DND-41 (cell line): ENCODE results near the gene LRRC40.

Source experiments
- ATAC-seq: fragments of 200-7000 bp; cut with Tn5 transposase; 3 replicates; pipeline ENCODE4 v1.9.1; 2021; ENCODE audit warnings: low read depth; ENCODE audit not compliant: insufficient read depth
- DNase-seq: peaks from one replicate; pipeline ENCODE4 v3.0.0-alpha.2; 2020
- H2AFZ ChIP-seq: 2 replicates; pipeline ENCODE4 v1.6.0; 2012; ENCODE audit warnings: low read depth, low read length
- H3K27ac ChIP-seq: 2 replicates; pipeline ENCODE4 v1.5.1; 2012; ENCODE audit warnings: low read length, inconsistent platforms
- H3K27me3 ChIP-seq: fragments of 200-600 bp; sonication (generic); 2 replicates; pipeline ENCODE4 v1.6.0; 2012; ENCODE audit warnings: low read length, mild to moderate bottlenecking, inconsistent platforms; ENCODE audit not compliant: insufficient read depth, poor library complexity
- H3K36me3 ChIP-seq: 2 replicates; pipeline ENCODE4 v1.5.1; 2012; ENCODE audit warnings: low read length, inconsistent platforms; ENCODE audit not compliant: insufficient read depth
- H3K4me1 ChIP-seq: 2 replicates; pipeline ENCODE4 v1.5.1; 2012; ENCODE audit warnings: mild to moderate bottlenecking, low read length; ENCODE audit not compliant: insufficient read depth
- H3K4me2 ChIP-seq: 2 replicates; pipeline ENCODE4 v1.6.0; 2012; ENCODE audit warnings: mild to moderate bottlenecking, moderate library complexity, low read length, inconsistent platforms; ENCODE audit not compliant: insufficient read depth
- H3K4me3 ChIP-seq, 2 experiments: fragments of 200-600 bp in 1 of 2; shearing (Covaris generic) in 1 of 2; 2 replicates each; pipeline ENCODE4 v1.5.1; 2012 to 2016; ENCODE audit warnings: inconsistent platforms in 2 of 2, low read length in 2 of 2, mild to moderate bottlenecking in 2 of 2, low read depth in 1 of 2, moderate library complexity in 1 of 2
- H3K79me2 ChIP-seq: 2 replicates; pipeline ENCODE4 v1.6.0; 2012; ENCODE audit warnings: low read length, inconsistent platforms; ENCODE audit not compliant: insufficient read depth
- H3K9ac ChIP-seq: 2 replicates; pipeline ENCODE4 v1.6.0; 2012; ENCODE audit warnings: low read depth, mild to moderate bottlenecking, inconsistent platforms, low read length, moderate library complexity
- H3K9me3 ChIP-seq: 2 replicates; pipeline ENCODE4 v1.5.1; 2012; ENCODE audit warnings: low read length, moderate library complexity, mild to moderate bottlenecking, inconsistent platforms; ENCODE audit not compliant: insufficient read depth, severe bottlenecking
- H4K20me1 ChIP-seq: 2 replicates; pipeline ENCODE4 v1.6.0; 2012; ENCODE audit warnings: low read length; ENCODE audit not compliant: insufficient read depth
- EZH2 ChIP-seq: IDR thresholded peaks from 3 replicates; pipeline ENCODE4 v1.6.1; 2012; ENCODE audit warnings: borderline replicate concordance, low read depth, mild to moderate bottlenecking, moderate library complexity, low read length, inconsistent platforms; ENCODE audit not compliant: severe bottlenecking
- TF ChIP-seq, protein P1 (sequence below): IDR thresholded peaks from 2 replicates; pipeline ENCODE4 v1.5.1; 2012; ENCODE audit warnings: borderline replicate concordance, low read length, moderate library complexity, mild to moderate bottlenecking; ENCODE audit not compliant: poor library complexity, severe bottlenecking; ENCODE audit errors: extremely low read depth

Gene LRRC40

DNA sequence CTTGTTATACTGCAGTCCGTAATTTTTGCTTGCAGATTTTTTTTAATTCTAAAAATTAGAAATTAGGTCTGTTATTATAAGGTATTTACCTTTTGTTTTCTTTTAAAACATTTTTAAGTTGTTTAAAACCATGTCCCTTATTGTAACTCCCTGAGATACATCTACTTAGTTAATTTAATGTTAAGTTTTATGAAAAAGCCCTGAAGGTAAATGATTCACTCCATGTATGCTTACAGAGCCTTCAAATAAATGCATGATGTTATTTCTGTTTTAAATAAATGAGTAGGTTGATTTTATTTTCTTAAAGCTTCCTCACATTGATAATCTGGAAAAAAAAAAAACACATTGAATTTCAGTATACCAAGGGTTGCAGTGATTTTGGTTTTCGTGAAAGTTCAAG lies 23.3 kb upstream of the LRRC40 start:
- H3K27ac ChIP-seq = no peak overlapping the region
- no peak overlapping the region for H3K4me2 ChIP-seq
- peaks cover 97% of the 10 kb centered on the region for H3K36me3 ChIP-seq
- no peaks in the 10 kb centered on the region for H3K27me3 ChIP-seq
- no peak for ATAC-seq
- no peak overlapping the region for H2AFZ ChIP-seq
- no peak for DNase-seq
- H4K20me1 ChIP-seq = peaks cover 53% of the 10 kb centered on the region
- H3K9me3 ChIP-seq = no peaks in the 10 kb centered on the region
- H3K79me2 ChIP-seq = peaks cover 95% of the 10 kb centered on the region
- no peak overlapping the region for H3K4me3 ChIP-seq
- H3K4me1 ChIP-seq = peaks cover 25% of the 10 kb centered on the region
- no peak for TF ChIP-seq EZH2
- TF ChIP-seq, protein P1, sequence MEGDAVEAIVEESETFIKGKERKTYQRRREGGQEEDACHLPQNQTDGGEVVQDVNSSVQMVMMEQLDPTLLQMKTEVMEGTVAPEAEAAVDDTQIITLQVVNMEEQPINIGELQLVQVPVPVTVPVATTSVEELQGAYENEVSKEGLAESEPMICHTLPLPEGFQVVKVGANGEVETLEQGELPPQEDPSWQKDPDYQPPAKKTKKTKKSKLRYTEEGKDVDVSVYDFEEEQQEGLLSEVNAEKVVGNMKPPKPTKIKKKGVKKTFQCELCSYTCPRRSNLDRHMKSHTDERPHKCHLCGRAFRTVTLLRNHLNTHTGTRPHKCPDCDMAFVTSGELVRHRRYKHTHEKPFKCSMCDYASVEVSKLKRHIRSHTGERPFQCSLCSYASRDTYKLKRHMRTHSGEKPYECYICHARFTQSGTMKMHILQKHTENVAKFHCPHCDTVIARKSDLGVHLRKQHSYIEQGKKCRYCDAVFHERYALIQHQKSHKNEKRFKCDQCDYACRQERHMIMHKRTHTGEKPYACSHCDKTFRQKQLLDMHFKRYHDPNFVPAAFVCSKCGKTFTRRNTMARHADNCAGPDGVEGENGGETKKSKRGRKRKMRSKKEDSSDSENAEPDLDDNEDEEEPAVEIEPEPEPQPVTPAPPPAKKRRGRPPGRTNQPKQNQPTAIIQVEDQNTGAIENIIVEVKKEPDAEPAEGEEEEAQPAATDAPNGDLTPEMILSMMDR = no peak
- H3K9ac ChIP-seq = no peak overlapping the region

- Histone ChIP-seq H4K20me1 (peaks cover 65% of the 10 kb centered on the region), H3K36me3 (peaks cover 97% of the 10 kb centered on the region)
Observed at GRCh38 chr1:70227439-70227838, 22.1 kb upstream of the LRRC40 start.

GRCh38 chr1:70224954-70225353 lies 19.6 kb upstream of the LRRC40 start:
- DNase-seq = no peak
- Histone ChIP-seq H3K36me3 (peaks cover 80% of the 10 kb centered on the region), H2AFZ (no peak overlapping the region), H3K9me3 (no peaks in the 10 kb centered on the region), H3K4me1 (peaks cover 51% of the 10 kb centered on the region), H3K9ac (no peak overlapping the region), H3K27ac (no peak overlapping the region), H3K4me3 (no peak overlapping the region), H3K4me2 (peak overlapping the region; percentile 81), H3K79me2 (peaks cover 98% of the 10 kb centered on the region), H4K20me1 (peaks cover 62% of the 10 kb centered on the region), H3K27me3 (no peaks in the 10 kb centered on the region)
- no peak for TF ChIP-seq EZH2
- TF ChIP-seq, protein P1 = no peak
- ATAC-seq = no peak

More at GRCh38 chr1:70227439-70227838, 22.1 kb upstream of the LRRC40 start:
- no peak overlapping the region for H3K9ac ChIP-seq
- ATAC-seq (peak; percentile 66; the same call in 1 of the 3 replicates), DNase-seq (no peak)
- H3K4me2 ChIP-seq = peak overlapping the region; percentile 7; the same call in 1 of the 2 replicates
- peaks cover 98% of the 10 kb centered on the region for H3K79me2 ChIP-seq
- H3K4me1 ChIP-seq = peaks cover 37% of the 10 kb centered on the region
- TF ChIP-seq EZH2 = no peak
- TF ChIP-seq, protein P1 = no peak
- no peaks in the 10 kb centered on the region for H3K27me3 ChIP-seq
- no peaks in the 10 kb centered on the region for H3K9me3 ChIP-seq
- H3K27ac ChIP-seq = no peak overlapping the region
- no peak overlapping the region for H3K4me3 ChIP-seq
- no peak overlapping the region for H2AFZ ChIP-seq

DNA sequence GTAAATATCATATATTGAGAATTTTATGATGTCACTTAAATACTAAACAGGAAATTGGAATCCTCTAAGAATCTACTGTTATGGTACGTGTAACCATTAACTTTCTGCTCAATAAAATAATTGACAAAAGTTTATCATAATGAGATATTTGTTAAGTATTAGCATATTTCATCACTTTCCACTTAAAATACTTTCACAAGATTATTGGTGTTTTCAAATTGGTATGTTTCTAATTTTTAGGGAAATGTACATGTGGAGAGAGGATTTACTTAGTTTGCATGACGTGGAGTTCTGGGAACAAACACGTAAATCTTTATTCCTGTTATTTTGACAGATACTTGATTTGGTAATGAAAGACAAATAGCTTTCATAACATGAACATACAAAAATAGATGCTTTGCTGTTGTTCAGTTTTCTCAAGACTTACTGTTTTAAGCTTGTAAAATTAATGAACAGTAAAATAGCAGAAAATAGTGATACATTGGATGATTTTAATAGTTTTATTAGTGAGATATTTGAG lies 17.4 kb upstream of the LRRC40 start:
- no peaks in the 10 kb centered on the region for H3K9me3 ChIP-seq
- H3K4me3 ChIP-seq = peak overlapping the region; percentile 85 to 87; a peak in 3 of 4 replicates
- ATAC-seq (no peak), DNase-seq (no peak)
- H3K9ac ChIP-seq = peak overlapping the region; percentile 93
- peaks cover 58% of the 10 kb centered on the region for H3K36me3 ChIP-seq
- H3K4me2 ChIP-seq = peak overlapping the region; percentile 81
- peak overlapping the region; percentile 53; the same call in 1 of the 2 replicates for H3K27ac ChIP-seq
- TF ChIP-seq EZH2 = no peak
- TF ChIP-seq, protein P1 = no peak
- H3K27me3 ChIP-seq = no peaks in the 10 kb centered on the region
- no peak overlapping the region for H2AFZ ChIP-seq
- peaks cover 55% of the 10 kb centered on the region for H4K20me1 ChIP-seq
- peaks cover 98% of the 10 kb centered on the region for H3K79me2 ChIP-seq
- H3K4me1 ChIP-seq = peaks cover 51% of the 10 kb centered on the region
